Neural cell (in vitro differentiated cells): ENCODE measurements around the gene NHEJ1. TPM values are rescaled to one million over a fixed set of nuclear protein-coding genes. Genes with fewer than 3 reads are reported as not detected.

Experiments
- H2AFZ ChIP-seq: fragments of 200-600, 300-800 bp; sonication (generic), shearing (Covaris generic); 2 replicates; pipeline ENCODE4 v1.6.0; 2014; ENCODE audit warnings: low read depth, mild to moderate bottlenecking, antibody characterized with exemption, low read length, moderate library complexity
- H3F3A ChIP-seq: fragments of 200-600 bp; shearing (Covaris generic); 2 replicates; pipeline ENCODE4 v1.6.1; 2016; ENCODE audit warnings: mild to moderate bottlenecking, moderate library complexity, mixed read lengths, antibody characterized with exemption, low read length; ENCODE audit not compliant: insufficient read depth, poor library complexity, severe bottlenecking
- H3K27ac ChIP-seq: fragments of 200-600, 300-800 bp; sonication (generic), shearing (Covaris generic); 2 replicates; pipeline ENCODE4 v1.5.1; 2014; ENCODE audit warnings: mild to moderate bottlenecking, low read length, moderate library complexity
- H3K27me3 ChIP-seq: fragments of 300-800, 200-600 bp; sonication (generic), shearing (Covaris generic); 2 replicates; pipeline ENCODE4 v1.6.0; 2014; ENCODE audit warnings: mild to moderate bottlenecking, low read depth, low read length, moderate library complexity; ENCODE audit not compliant: insufficient read depth
- H3K36me3 ChIP-seq: fragments of 300-800, 200-600 bp; sonication (generic), shearing (Covaris generic); 2 replicates; pipeline ENCODE4 v1.5.1; 2014; ENCODE audit warnings: mild to moderate bottlenecking, antibody characterized with exemption, low read length, moderate library complexity; ENCODE audit not compliant: insufficient read depth
- H3K4me2 ChIP-seq: fragments of 300-800, 200-600 bp; sonication (generic), shearing (Covaris generic); 2 replicates; pipeline ENCODE4 v1.6.0; 2014; ENCODE audit warnings: mild to moderate bottlenecking, low read length
- H3K4me3 ChIP-seq: fragments of 300-800, 200-600 bp; sonication (generic), shearing (Covaris generic); 2 replicates; pipeline ENCODE4 v1.5.1; 2014; ENCODE audit warnings: mild to moderate bottlenecking, low read length, moderate library complexity
- H3K79me2 ChIP-seq: fragments of 200-600 bp; shearing (Covaris generic); replicated peaks from 2 replicates; pipeline ENCODE4 v1.6.0; 2014; ENCODE audit warnings: mild to moderate bottlenecking, low read length, moderate library complexity; ENCODE audit not compliant: insufficient read depth
- H3K9ac ChIP-seq: fragments of 300-800, 200-600 bp; sonication (generic), shearing (Covaris generic); 2 replicates; pipeline ENCODE4 v1.6.1; 2016; ENCODE audit warnings: mild to moderate bottlenecking, low read length, mixed read lengths
- H3K9me2 ChIP-seq: fragments of 200-600 bp; shearing (Covaris generic); 2 replicates; pipeline ENCODE4 v1.6.1; 2016; ENCODE audit warnings: mild to moderate bottlenecking, low read length, mixed read lengths; ENCODE audit not compliant: insufficient read depth
- H3K9me3 ChIP-seq: fragments of 200-600, 300-800 bp; sonication (generic), shearing (Covaris generic); 2 replicates; pipeline ENCODE4 v1.6.1; 2016; ENCODE audit warnings: mild to moderate bottlenecking, mixed run types, low read length, moderate library complexity, mixed read lengths
- H4K20me1 ChIP-seq: fragments of 200-600 bp; shearing (Covaris generic); 2 replicates; pipeline ENCODE4 v1.6.1; 2016; ENCODE audit warnings: mild to moderate bottlenecking, mixed run types; ENCODE audit not compliant: insufficient read depth
- EP300 ChIP-seq: fragments of 450-650 bp; conservative IDR thresholded peaks from 2 replicates; pipeline ENCODE4 v1.6.1; 2014; ENCODE audit warnings: antibody characterized with exemption, mild to moderate bottlenecking, moderate library complexity; ENCODE audit not compliant: poor library complexity, severe bottlenecking
- EZH2 ChIP-seq: fragments of 200-600, 300-800 bp; shearing (Covaris generic), sonication (generic); IDR thresholded peaks from 2 replicates; pipeline ENCODE4 v1.6.1; 2014; ENCODE audit warnings: antibody characterized with exemption, low read length, borderline replicate concordance, mild to moderate bottlenecking; ENCODE audit not compliant: insufficient read depth, poor library complexity, severe bottlenecking
- MXI1 ChIP-seq: fragments of 450-650 bp; conservative IDR thresholded peaks from 2 replicates; pipeline ENCODE4 v1.6.1; 2014; ENCODE audit warnings: antibody characterized with exemption, mild to moderate bottlenecking; ENCODE audit not compliant: poor library complexity, severe bottlenecking
- POLR2AphosphoS5 ChIP-seq: IDR thresholded peaks from 2 replicates; pipeline ENCODE4 v1.6.1; 2012
- RAD21 ChIP-seq: fragments of 450-650 bp; conservative IDR thresholded peaks from 2 replicates; pipeline ENCODE4 v1.6.1; 2014; ENCODE audit warnings: antibody characterized with exemption, mild to moderate bottlenecking, moderate library complexity
- SMC3 ChIP-seq: fragments of 450-650 bp; conservative IDR thresholded peaks from 2 replicates; pipeline ENCODE4 v1.6.1; 2014; ENCODE audit warnings: antibody characterized with exemption, mild to moderate bottlenecking, moderate library complexity; ENCODE audit not compliant: poor library complexity
- TAF1 ChIP-seq: IDR thresholded peaks from 2 replicates; pipeline ENCODE4 v1.6.1; 2012; ENCODE audit warnings: low read depth
- polyA plus RNA-seq: library from polyadenylated mRNA; depleted of rRNA; stranded (reverse); fragments of >200 nt; gene quantifications from 2 replicates; pipeline ENCODE4 v1.2.3, GENCODE V29; 2014
- TF ChIP-seq, protein P1 (sequence below): fragments of 450-650 bp; IDR thresholded peaks from 2 replicates; pipeline ENCODE4 v1.5.1; 2014; ENCODE audit warnings: antibody characterized with exemption, mild to moderate bottlenecking, moderate library complexity; ENCODE audit not compliant: poor library complexity, severe bottlenecking
- TF ChIP-seq, protein P2 (sequence below): IDR thresholded peaks from 2 replicates; pipeline ENCODE4 v1.6.1; 2012; ENCODE audit warnings: borderline replicate concordance

The NHEJ1 gene
- polyA plus RNA-seq, 1 donor from 2014 or later = 12.7 TPM

DNA sequence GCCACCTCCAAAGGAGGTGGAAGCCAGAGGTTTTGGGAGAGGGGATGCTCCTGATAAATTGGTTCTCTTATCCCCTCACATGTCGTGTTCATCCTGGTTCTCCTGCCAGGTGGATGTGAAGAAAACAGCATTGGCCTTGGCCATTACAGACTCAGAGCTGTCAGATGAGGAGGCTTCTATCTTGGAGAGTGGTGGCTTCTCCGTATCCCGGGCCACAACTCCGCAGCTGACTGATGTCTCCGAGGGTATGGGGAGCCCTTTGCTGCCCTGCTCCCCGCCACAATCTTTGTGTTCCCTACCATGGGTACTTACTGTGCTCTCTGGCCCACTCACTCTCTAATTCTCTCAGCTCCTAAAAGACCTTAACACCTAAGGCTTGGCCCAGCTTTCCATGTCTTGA is 20.9 kb upstream of the NHEJ1 start:
- Histone ChIP-seq H3K9me3 (no peaks in the 10 kb centered on the region), H3K36me3 (peaks cover 6% of the 10 kb centered on the region), H3F3A (peaks cover 3% of the 10 kb centered on the region), H3K9me2 (no peaks in the 10 kb centered on the region), H3K4me3 (no peak overlapping the region), H3K4me2 (no peak overlapping the region), H3K27ac (no peak overlapping the region), H3K79me2 (peaks cover 14% of the 10 kb centered on the region), H4K20me1 (no peaks in the 10 kb centered on the region), H3K9ac (no peak overlapping the region), H2AFZ (no peak overlapping the region), H3K27me3 (no peaks in the 10 kb centered on the region)
- no peak for TF ChIP-seq RAD21
- TF ChIP-seq POLR2AphosphoS5 = no peak
- TF ChIP-seq, protein P1, sequence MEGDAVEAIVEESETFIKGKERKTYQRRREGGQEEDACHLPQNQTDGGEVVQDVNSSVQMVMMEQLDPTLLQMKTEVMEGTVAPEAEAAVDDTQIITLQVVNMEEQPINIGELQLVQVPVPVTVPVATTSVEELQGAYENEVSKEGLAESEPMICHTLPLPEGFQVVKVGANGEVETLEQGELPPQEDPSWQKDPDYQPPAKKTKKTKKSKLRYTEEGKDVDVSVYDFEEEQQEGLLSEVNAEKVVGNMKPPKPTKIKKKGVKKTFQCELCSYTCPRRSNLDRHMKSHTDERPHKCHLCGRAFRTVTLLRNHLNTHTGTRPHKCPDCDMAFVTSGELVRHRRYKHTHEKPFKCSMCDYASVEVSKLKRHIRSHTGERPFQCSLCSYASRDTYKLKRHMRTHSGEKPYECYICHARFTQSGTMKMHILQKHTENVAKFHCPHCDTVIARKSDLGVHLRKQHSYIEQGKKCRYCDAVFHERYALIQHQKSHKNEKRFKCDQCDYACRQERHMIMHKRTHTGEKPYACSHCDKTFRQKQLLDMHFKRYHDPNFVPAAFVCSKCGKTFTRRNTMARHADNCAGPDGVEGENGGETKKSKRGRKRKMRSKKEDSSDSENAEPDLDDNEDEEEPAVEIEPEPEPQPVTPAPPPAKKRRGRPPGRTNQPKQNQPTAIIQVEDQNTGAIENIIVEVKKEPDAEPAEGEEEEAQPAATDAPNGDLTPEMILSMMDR = no peak
- no peak for TF ChIP-seq SMC3
- no peak for TF ChIP-seq TAF1

GRCh38 chr2:219180961-219181360 is 20.3 kb upstream of the NHEJ1 start:
- H2AFZ ChIP-seq = no peak overlapping the region
- no peak overlapping the region for H3K9ac ChIP-seq
- no peaks in the 10 kb centered on the region for H4K20me1 ChIP-seq
- H3K9me3 ChIP-seq = no peaks in the 10 kb centered on the region
- no peak overlapping the region for H3K4me3 ChIP-seq
- no peak for TF ChIP-seq MXI1
- TF ChIP-seq, protein P2, sequence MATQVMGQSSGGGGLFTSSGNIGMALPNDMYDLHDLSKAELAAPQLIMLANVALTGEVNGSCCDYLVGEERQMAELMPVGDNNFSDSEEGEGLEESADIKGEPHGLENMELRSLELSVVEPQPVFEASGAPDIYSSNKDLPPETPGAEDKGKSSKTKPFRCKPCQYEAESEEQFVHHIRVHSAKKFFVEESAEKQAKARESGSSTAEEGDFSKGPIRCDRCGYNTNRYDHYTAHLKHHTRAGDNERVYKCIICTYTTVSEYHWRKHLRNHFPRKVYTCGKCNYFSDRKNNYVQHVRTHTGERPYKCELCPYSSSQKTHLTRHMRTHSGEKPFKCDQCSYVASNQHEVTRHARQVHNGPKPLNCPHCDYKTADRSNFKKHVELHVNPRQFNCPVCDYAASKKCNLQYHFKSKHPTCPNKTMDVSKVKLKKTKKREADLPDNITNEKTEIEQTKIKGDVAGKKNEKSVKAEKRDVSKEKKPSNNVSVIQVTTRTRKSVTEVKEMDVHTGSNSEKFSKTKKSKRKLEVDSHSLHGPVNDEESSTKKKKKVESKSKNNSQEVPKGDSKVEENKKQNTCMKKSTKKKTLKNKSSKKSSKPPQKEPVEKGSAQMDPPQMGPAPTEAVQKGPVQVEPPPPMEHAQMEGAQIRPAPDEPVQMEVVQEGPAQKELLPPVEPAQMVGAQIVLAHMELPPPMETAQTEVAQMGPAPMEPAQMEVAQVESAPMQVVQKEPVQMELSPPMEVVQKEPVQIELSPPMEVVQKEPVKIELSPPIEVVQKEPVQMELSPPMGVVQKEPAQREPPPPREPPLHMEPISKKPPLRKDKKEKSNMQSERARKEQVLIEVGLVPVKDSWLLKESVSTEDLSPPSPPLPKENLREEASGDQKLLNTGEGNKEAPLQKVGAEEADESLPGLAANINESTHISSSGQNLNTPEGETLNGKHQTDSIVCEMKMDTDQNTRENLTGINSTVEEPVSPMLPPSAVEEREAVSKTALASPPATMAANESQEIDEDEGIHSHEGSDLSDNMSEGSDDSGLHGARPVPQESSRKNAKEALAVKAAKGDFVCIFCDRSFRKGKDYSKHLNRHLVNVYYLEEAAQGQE = no peak
- no peak for TF ChIP-seq EP300
- TF ChIP-seq RAD21 = no peak
- TF ChIP-seq, protein P1 = no peak
- TF ChIP-seq SMC3 = no peak
- no peak for TF ChIP-seq POLR2AphosphoS5
- TF ChIP-seq TAF1 = no peak
- no peak for TF ChIP-seq EZH2
- H3K9me2 ChIP-seq = no peaks in the 10 kb centered on the region
- peaks cover 6% of the 10 kb centered on the region for H3K36me3 ChIP-seq
- no peaks in the 10 kb centered on the region for H3K27me3 ChIP-seq
- H3K79me2 ChIP-seq = peaks cover 16% of the 10 kb centered on the region
- H3K27ac ChIP-seq = no peak overlapping the region
- H3F3A ChIP-seq = peaks cover 3% of the 10 kb centered on the region
- no peak overlapping the region for H3K4me2 ChIP-seq
